Measurements from ENCODE around the gene FRMD8. TPM values are rescaled to one million over a fixed set of nuclear protein-coding genes. Genes with fewer than 3 reads are reported as not detected.

Gene FRMD8
- polyA plus RNA-seq, 1 donor (not counting 4 experiments of a cell fraction or from before 2014, with no cell fraction given) = 24.1 TPM

GRCh38 chr11:65424205-65425104 lies 38.0 kb downstream of the FRMD8 start:
- Histone ChIP-seq H2AFZ (ENCODE audit: control insufficient read depth, low read length) (no peak overlapping the region), H3K36me3 (ENCODE audit: control insufficient read depth in 2 of 2, extremely low read depth in 1 of 2, insufficient read depth in 2 of 2, low read length in 2 of 2) (peaks cover 0 to 22% of the 10 kb centered on the region in 2 experiments), H3K27me3 (ENCODE audit: control insufficient read depth, extremely low read depth, insufficient read depth, low read length) (no peaks in the 10 kb centered on the region), H3K4me1 (ENCODE audit: control insufficient read depth, extremely low read depth, insufficient read depth, low read length) (peaks cover 48% of the 10 kb centered on the region), H4K20me1 (ENCODE audit: control insufficient read depth, extremely low read depth, insufficient read depth, low read length) (peaks cover 51% of the 10 kb centered on the region), H3K9me1 (ENCODE audit: control insufficient read depth, extremely low read depth, insufficient read depth, low read length) (no peaks in the 10 kb centered on the region), H3K79me2 (ENCODE audit: control insufficient read depth, insufficient read depth, low read length) (peaks cover 58% of the 10 kb centered on the region), H3K9me3 (ENCODE audit: control insufficient read depth, low read depth, low read length) (no peaks in the 10 kb centered on the region), H3K4me3 (ENCODE audit: control insufficient read depth in 2 of 3, extremely low read depth in 1 of 3, insufficient read depth in 2 of 3, low read depth in 1 of 3, low read length in 3 of 3) (peak overlapping the region; percentile 74 to 97 (median 93)), H3K27ac (ENCODE audit: control insufficient read depth, insufficient read depth, low read length) (peak overlapping the region; percentile 99), H3K4me2 (ENCODE audit: control insufficient read depth, extremely low read depth, insufficient read depth, low read depth, low read length) (peak overlapping the region; percentile 96), H3K9ac (ENCODE audit: control insufficient read depth, extremely low read depth, insufficient read depth, low read length) (peak overlapping the region; percentile 100)
- DNase-seq (ENCODE audit: low read depth, low spot score) = no peak
- TF ChIP-seq EZH2 (IDR thresholded peaks at IDR 0.05; ENCODE audit: low read length) = no peak
- dilution Hi-C loops (cut with MboI; ENCODE audit: extremely low pct_ligation_motif_present, low sequenced_read_pairs) = no loop called here
- no peak for FAIRE-seq

GRCh38 chr11:65425105-65425970 lies 38.9 kb downstream of the FRMD8 start:
- Histone ChIP-seq H3K4me2 (ENCODE audit: control insufficient read depth, extremely low read depth, insufficient read depth, low read depth, low read length) (peak overlapping the region; percentile 96), H2AFZ (ENCODE audit: control insufficient read depth, low read length) (no peak overlapping the region), H3K27ac (ENCODE audit: control insufficient read depth, insufficient read depth, low read length) (peak overlapping the region; percentile 99), H3K4me1 (ENCODE audit: control insufficient read depth, extremely low read depth, insufficient read depth, low read length) (peaks cover 48% of the 10 kb centered on the region), H3K4me3 (ENCODE audit: control insufficient read depth in 2 of 3, extremely low read depth in 1 of 3, insufficient read depth in 2 of 3, low read depth in 1 of 3, low read length in 3 of 3) (peak overlapping the region; percentile 74 to 97 (median 93)), H3K9me3 (ENCODE audit: control insufficient read depth, low read depth, low read length) (no peaks in the 10 kb centered on the region), H3K79me2 (ENCODE audit: control insufficient read depth, insufficient read depth, low read length) (peaks cover 66% of the 10 kb centered on the region), H4K20me1 (ENCODE audit: control insufficient read depth, extremely low read depth, insufficient read depth, low read length) (peaks cover 58% of the 10 kb centered on the region), H3K27me3 (ENCODE audit: control insufficient read depth, extremely low read depth, insufficient read depth, low read length) (no peaks in the 10 kb centered on the region), H3K9me1 (ENCODE audit: control insufficient read depth, extremely low read depth, insufficient read depth, low read length) (no peaks in the 10 kb centered on the region), H3K9ac (ENCODE audit: control insufficient read depth, extremely low read depth, insufficient read depth, low read length) (peak overlapping the region; percentile 100), H3K36me3 (ENCODE audit: control insufficient read depth in 2 of 2, extremely low read depth in 1 of 2, insufficient read depth in 2 of 2, low read length in 2 of 2) (peaks cover 0 to 23% of the 10 kb centered on the region in 2 experiments)
- DNase-seq (ENCODE audit: low read depth, low spot score) (no peak), FAIRE-seq (no peak)
- TF ChIP-seq EZH2 (IDR thresholded peaks at IDR 0.05; ENCODE audit: low read length) (no peak), CTCF (optimal IDR thresholded peaks at IDR 0.05 in 1 of 3, IDR thresholded peaks at IDR 0.05 in 1 of 3, conservative IDR thresholded peaks at IDR 0.05 in 1 of 3; ENCODE audit: extremely low read depth in 1 of 3, insufficient read depth in 2 of 3, low read length in 3 of 3) (peak; percentile 6 to 24 (median 12))
- dilution Hi-C loops (cut with MboI; ENCODE audit: extremely low pct_ligation_motif_present, low sequenced_read_pairs) = no loop called here
